ENCODE measurements around the gene NPFF. TPM values are rescaled to one million over a fixed set of nuclear protein-coding genes. Genes with fewer than 3 reads are reported as not detected.
A peak's percentile ranks its signal among the peaks of the same experiment; 100 is the strongest.
"Not testable (repeated sequence)": the region's sequence is repeated elsewhere in the genome, so short reads cannot be mapped to it uniquely, and the experiment has no call there.

Gene NPFF
- total RNA-seq = not detected
- not detected for polyA plus RNA-seq

- no peak for DNase-seq (ENCODE audit: extremely low spot score)
Observed at GRCh38 chr12:53506881-53507602, at the start of gene NPFF. Gene NPFF (minus strand): TSS chr12:53507484. CDS start chr12:53507474, 10 bp downstream.

GRCh38 chr12:53552361-53553327, 45.4 kb upstream of the NPFF start:
- no peak overlapping the region for H3K4me3 ChIP-seq (ENCODE audit: low read depth, low read length)
- H3K4me1 ChIP-seq (ENCODE audit: insufficient read depth) = no peaks in the 10 kb centered on the region
- no peak overlapping the region for H3K27ac ChIP-seq (ENCODE audit: low read depth)
- no peak for DNase-seq (ENCODE audit: extremely low spot score)
- WGBS = 74% methylated on average over 14 of the region's 14 CpGs
- H3K36me3 ChIP-seq (ENCODE audit: insufficient read depth) = peaks cover 4% of the 10 kb centered on the region

More at GRCh38 chr12:53506881-53507602, at the start of gene NPFF:
- Histone ChIP-seq H3K4me3 (ENCODE audit: low read depth, low read length) (no peak within 1 kb of the TSS), H3K36me3 (ENCODE audit: insufficient read depth) (no peaks in the 10 kb centered on the region), H3K4me1 (ENCODE audit: insufficient read depth) (no peaks in the 10 kb centered on the region), H3K27ac (ENCODE audit: low read depth) (no peak within 1 kb of the TSS)
- WGBS = 86% methylated on average over 9 of the region's 9 CpGs

GRCh38 chr12:53551889-53552291, 44.6 kb upstream of the NPFF start:
- Histone ChIP-seq H3K4me3 (ENCODE audit: low read depth, low read length) (no peak overlapping the region), H3K4me1 (ENCODE audit: insufficient read depth) (no peaks in the 10 kb centered on the region), H3K27ac (ENCODE audit: low read depth) (no peak overlapping the region), H3K36me3 (ENCODE audit: insufficient read depth) (peaks cover 5% of the 10 kb centered on the region)
- no peak for DNase-seq (ENCODE audit: extremely low spot score)
- 87% methylated on average over 2 of the region's 2 CpGs for WGBS

GRCh38 chr12:53550595-53550994, 43.3 kb upstream of the NPFF start:
- 82% methylated on average over 1 of the region's 1 CpG for WGBS
- Histone ChIP-seq H3K27ac (ENCODE audit: low read depth) (no peak overlapping the region), H3K36me3 (ENCODE audit: insufficient read depth) (peaks cover 5% of the 10 kb centered on the region), H3K4me3 (ENCODE audit: low read depth, low read length) (no peak overlapping the region), H3K4me1 (ENCODE audit: insufficient read depth) (no peaks in the 10 kb centered on the region)
- no peak for DNase-seq (ENCODE audit: extremely low spot score)

GRCh38 chr12:53550131-53550530, 42.8 kb upstream of the NPFF start:
- H3K4me3 ChIP-seq (ENCODE audit: low read depth, low read length); DNase-seq (ENCODE audit: extremely low spot score); H3K27ac ChIP-seq (ENCODE audit: low read depth); H3K4me1 ChIP-seq (ENCODE audit: insufficient read depth); H3K36me3 ChIP-seq (ENCODE audit: insufficient read depth): not testable (repeated sequence)
- over 99% methylated on average over 8 of the region's 8 CpGs for WGBS

- not testable (repeated sequence) for H3K4me1 ChIP-seq (ENCODE audit: insufficient read depth); H3K36me3 ChIP-seq (ENCODE audit: insufficient read depth); H3K27ac ChIP-seq (ENCODE audit: low read depth); H3K4me3 ChIP-seq (ENCODE audit: low read depth, low read length); DNase-seq (ENCODE audit: extremely low spot score)
- WGBS = 96% methylated on average over 6 of the region's 6 CpGs
Observed at GRCh38 chr12:53548354-53548753, 41.1 kb upstream of the NPFF start.

GRCh38 chr12:53543539-53543938, 36.3 kb upstream of the NPFF start:
- peaks cover 1% of the 10 kb centered on the region for H3K4me1 ChIP-seq (ENCODE audit: insufficient read depth)
- H3K4me3 ChIP-seq (ENCODE audit: low read depth, low read length) = no peak overlapping the region
- peaks cover 3% of the 10 kb centered on the region for H3K36me3 ChIP-seq (ENCODE audit: insufficient read depth)
- peak; percentile 42 for DNase-seq (ENCODE audit: extremely low spot score)
- WGBS = 19% methylated on average over 5 of the region's 5 CpGs
- no peak overlapping the region for H3K27ac ChIP-seq (ENCODE audit: low read depth)

- H3K4me1 ChIP-seq (ENCODE audit: insufficient read depth) = peaks cover 1% of the 10 kb centered on the region
- H3K36me3 ChIP-seq (ENCODE audit: insufficient read depth) = peaks cover 1% of the 10 kb centered on the region
- no peak for DNase-seq (ENCODE audit: extremely low spot score)
- H3K27ac ChIP-seq (ENCODE audit: low read depth) = no peak overlapping the region
- no peak overlapping the region for H3K4me3 ChIP-seq (ENCODE audit: low read depth, low read length)
- 94% methylated on average over 3 of the region's 3 CpGs for WGBS
Observed at GRCh38 chr12:53539526-53539925, 32.2 kb upstream of the NPFF start.

- peak; percentile 33 for DNase-seq (ENCODE audit: extremely low spot score)
Observed at GRCh38 chr12:53538209-53538689, 31.0 kb upstream of the NPFF start.

GRCh38 chr12:53536962-53537361, 29.7 kb upstream of the NPFF start:
- no peak overlapping the region for H3K27ac ChIP-seq (ENCODE audit: low read depth)
- H3K4me1 ChIP-seq (ENCODE audit: insufficient read depth) = peaks cover 1% of the 10 kb centered on the region

More at GRCh38 chr12:53538209-53538689, 31.0 kb upstream of the NPFF start:
- WGBS = 16% methylated on average over 1 of the region's 1 CpG
- no peak overlapping the region for H3K27ac ChIP-seq (ENCODE audit: low read depth)
- peaks cover 1% of the 10 kb centered on the region for H3K4me1 ChIP-seq (ENCODE audit: insufficient read depth)
- no peak overlapping the region for H3K4me3 ChIP-seq (ENCODE audit: low read depth, low read length)
- peaks cover 1% of the 10 kb centered on the region for H3K36me3 ChIP-seq (ENCODE audit: insufficient read depth)

GRCh38 chr12:53533471-53533870, 26.2 kb upstream of the NPFF start:
- Histone ChIP-seq H3K4me1 (ENCODE audit: insufficient read depth) (no peaks in the 10 kb centered on the region), H3K4me3 (ENCODE audit: low read depth, low read length) (no peak overlapping the region), H3K36me3 (ENCODE audit: insufficient read depth) (peaks cover 4% of the 10 kb centered on the region), H3K27ac (ENCODE audit: low read depth) (no peak overlapping the region)
- no peak for DNase-seq (ENCODE audit: extremely low spot score)
- 77% methylated on average over 2 of the region's 2 CpGs for WGBS

More at GRCh38 chr12:53536962-53537361, 29.7 kb upstream of the NPFF start:
- Histone ChIP-seq H3K36me3 (ENCODE audit: insufficient read depth) (peaks cover 1% of the 10 kb centered on the region), H3K4me3 (ENCODE audit: low read depth, low read length) (no peak overlapping the region)
- WGBS = 93% methylated on average over 3 of the region's 3 CpGs
- DNase-seq (ENCODE audit: extremely low spot score) = no peak

GRCh38 chr12:53532524-53533445, 25.5 kb upstream of the NPFF start:
- Histone ChIP-seq H3K4me1 (ENCODE audit: insufficient read depth) (no peaks in the 10 kb centered on the region), H3K36me3 (ENCODE audit: insufficient read depth) (peaks cover 4% of the 10 kb centered on the region), H3K4me3 (ENCODE audit: low read depth, low read length) (no peak overlapping the region), H3K27ac (ENCODE audit: low read depth) (no peak overlapping the region)
- no peak for DNase-seq (ENCODE audit: extremely low spot score)
- 94% methylated on average over 7 of the region's 7 CpGs for WGBS

GRCh38 chr12:53532021-53532420, 24.7 kb upstream of the NPFF start:
- Histone ChIP-seq H3K36me3 (ENCODE audit: insufficient read depth) (peaks cover 2% of the 10 kb centered on the region), H3K27ac (ENCODE audit: low read depth) (no peak overlapping the region)

More at GRCh38 chr12:53532021-53532420, 24.7 kb upstream of the NPFF start:
- DNase-seq (ENCODE audit: extremely low spot score) = no peak
- Histone ChIP-seq H3K4me1 (ENCODE audit: insufficient read depth) (no peaks in the 10 kb centered on the region), H3K4me3 (ENCODE audit: low read depth, low read length) (no peak overlapping the region)
- 53% methylated on average over 3 of the region's 3 CpGs for WGBS
